MCF 10A (cell line): ENCODE measurements around the gene MED23. TPM values are rescaled to one million over a fixed set of nuclear protein-coding genes. Genes with fewer than 3 reads are reported as not detected.

Source experiments
- BruUV-seq: library from RNA; stranded (reverse); fragments of 400-500 nt; replicated peaks from 2 replicates; lab custom pipeline; 2021; lab: Mats Ljungman, UMichigan
- CTCF ChIA-PET: fragments of 300-600 bp; sonication (Branson Sonifier 250); formaldehyde crosslinking; extraction: SDS; loops from one replicate; lab custom pipeline; 2021; ENCODE audit warnings: antibody characterized with exemption, inconsistent platforms; lab: Yijun Ruan, JAX
- POLR2A ChIA-PET: fragments of 300-600, 350-650 bp; sonication (Branson Sonifier 250); formaldehyde crosslinking; extraction: SDS; loops from one replicate; lab custom pipeline; 2020; ENCODE audit warnings: antibody characterized with exemption, inconsistent platforms; lab: Yijun Ruan, JAX
- DNase-seq: peaks from one replicate; pipeline ENCODE4 v3.0.0-alpha.2; 2018; ENCODE audit not compliant: unreplicated experiment
- H3K27ac Mint-ChIP-seq: one replicate; pipeline ENCODE4 v1.8.0; 2022; ENCODE audit warnings: mild to moderate bottlenecking, low read depth, mixed read lengths; ENCODE audit not compliant: unreplicated experiment
- H3K27me3 Mint-ChIP-seq: one replicate; pipeline ENCODE4 v1.8.0; 2022; ENCODE audit warnings: mixed read lengths; ENCODE audit not compliant: insufficient read depth, unreplicated experiment
- H3K36me3 Mint-ChIP-seq: one replicate; pipeline ENCODE4 v1.8.0; 2022; ENCODE audit warnings: mild to moderate bottlenecking, moderate library complexity, mixed read lengths; ENCODE audit not compliant: insufficient read depth, unreplicated experiment
- H3K4me1 Mint-ChIP-seq: one replicate; pipeline ENCODE4 v1.8.0; 2022; ENCODE audit warnings: mixed read lengths; ENCODE audit not compliant: insufficient read depth, unreplicated experiment
- H3K4me3 Mint-ChIP-seq: one replicate; pipeline ENCODE4 v1.8.0; 2022; ENCODE audit warnings: mild to moderate bottlenecking, moderate library complexity, mixed read lengths; ENCODE audit not compliant: unreplicated experiment
- H3K9me3 Mint-ChIP-seq: one replicate; pipeline ENCODE4 v1.8.0; 2022; ENCODE audit warnings: mixed read lengths; ENCODE audit not compliant: unreplicated experiment
- CTCF ChIP-seq: fragments of 200-600 bp; IDR thresholded peaks from one replicate; pipeline ENCODE4 v1.8.0; 2022; ENCODE audit warnings: antibody characterized with exemption, mild to moderate bottlenecking; ENCODE audit not compliant: unreplicated experiment
- intact Hi-C: fragments of 100-400 bp; cut with micrococcal nuclease; formaldehyde crosslinking; loops from 2 replicates; pipeline ENCODE4 v1.14.1; 2022
- total RNA-seq: library from RNA; stranded (reverse); gene quantifications from 2 replicates; pipeline ENCODE4 v1.2.3, GENCODE V29; 2022

The MED23 gene
- total RNA-seq, 1 experiment from 2014 or later = 20.6 TPM

GRCh38 chr6:131551902-131552301 is 76.1 kb downstream of the MED23 start:
- no peak for TF ChIP-seq CTCF
- H3K4me1 Mint-ChIP-seq = no peaks in the 10 kb centered on the region
- no peaks in the 10 kb centered on the region for H3K36me3 Mint-ChIP-seq
- no peak overlapping the region for H3K4me3 Mint-ChIP-seq
- CTCF ChIA-PET = interaction anchor here (1.1 to 1.5 kb wide), 2 partner anchors 10 to 435 kb away, joined by 3 read pairs; no protein-coding TSS in a partner anchor
- H3K9me3 Mint-ChIP-seq = no peaks in the 10 kb centered on the region
- BruUV-seq = no TSS peak
- H3K27ac Mint-ChIP-seq = no peak overlapping the region
- intact Hi-C loops = no loop called here
- POLR2A ChIA-PET = no interaction called here
- H3K27me3 Mint-ChIP-seq = no peaks in the 10 kb centered on the region
- no peak for DNase-seq

DNA sequence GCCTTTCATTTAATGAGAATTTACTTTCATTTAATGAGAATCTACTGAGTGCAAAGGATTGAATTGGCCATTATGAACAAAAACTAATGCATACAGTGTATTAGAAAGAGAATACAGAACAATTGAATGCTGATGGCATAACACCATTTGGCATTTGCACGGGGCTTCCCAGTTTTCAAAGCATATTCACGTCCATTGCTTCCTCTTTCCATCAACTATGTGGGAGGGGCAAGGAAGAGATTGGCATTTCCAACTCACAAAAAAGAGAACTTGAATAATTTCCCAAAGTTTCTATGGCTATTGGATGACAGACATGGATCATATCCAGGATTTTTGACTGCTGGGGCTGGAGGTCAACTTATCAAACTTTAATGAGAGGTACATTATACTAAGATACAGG is 78.2 kb downstream of the MED23 start:
- no peaks in the 10 kb centered on the region for H3K36me3 Mint-ChIP-seq
- intact Hi-C loops = no loop called here
- no peak overlapping the region for H3K27ac Mint-ChIP-seq

GRCh38 chr6:131548441-131548840 is 79.6 kb downstream of the MED23 start:
- no peak for DNase-seq
- ChIA-PET CTCF (interaction anchor here (1.1 to 2.5 kb wide), 3 partner anchors 15 to 28 kb away, joined by 3 to 12 read pairs (median 4); no protein-coding TSS in a partner anchor), POLR2A (interaction anchor here (1.2 kb wide), 1 partner anchor 20 kb away, joined by 3 read pairs; no protein-coding TSS in a partner anchor)
- no TSS peak for BruUV-seq
- Mint-ChIP-seq H3K4me3 (no peak overlapping the region), H3K27ac (no peak overlapping the region), H3K27me3 (no peaks in the 10 kb centered on the region), H3K36me3 (no peaks in the 10 kb centered on the region), H3K9me3 (no peaks in the 10 kb centered on the region), H3K4me1 (no peaks in the 10 kb centered on the region)
- no peak for TF ChIP-seq CTCF
- intact Hi-C loops = no loop called here

More for the DNA sequence above, 78.2 kb downstream of the MED23 start:
- DNase-seq = no peak
- ChIA-PET POLR2A (no interaction called here), CTCF (interaction anchor here (0.7 to 0.8 kb wide), 2 partner anchors 101 to 351 kb away, joined by 3 read pairs; no protein-coding TSS in a partner anchor)
- TF ChIP-seq CTCF = no peak
- no TSS peak for BruUV-seq
- Mint-ChIP-seq H3K4me1 (no peaks in the 10 kb centered on the region), H3K27me3 (no peaks in the 10 kb centered on the region), H3K4me3 (no peak overlapping the region), H3K9me3 (no peaks in the 10 kb centered on the region)

DNA sequence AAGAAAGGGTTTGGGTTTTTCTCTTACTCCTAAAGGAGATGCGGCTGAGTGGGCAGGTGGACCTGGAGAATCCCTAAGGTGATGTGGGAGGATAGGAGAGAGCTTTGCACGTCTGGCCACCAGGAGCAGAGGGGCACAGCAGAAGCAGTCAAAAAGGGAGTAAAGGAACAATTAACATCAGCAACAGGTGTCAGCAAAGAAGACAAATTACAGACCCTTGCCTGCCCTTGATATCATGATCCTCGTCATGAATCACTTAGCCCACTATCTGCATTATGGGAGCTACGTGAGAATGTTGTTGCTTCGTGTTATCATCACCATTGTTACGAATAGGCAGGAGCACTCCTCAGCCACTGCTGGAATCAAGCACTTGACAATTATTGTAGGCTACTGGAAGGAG is 80.6 kb downstream of the MED23 start:
- TF ChIP-seq CTCF = no peak
- Mint-ChIP-seq H3K36me3 (no peaks in the 10 kb centered on the region), H3K4me1 (no peaks in the 10 kb centered on the region), H3K27me3 (no peaks in the 10 kb centered on the region), H3K4me3 (no peak overlapping the region), H3K27ac (no peak overlapping the region), H3K9me3 (no peaks in the 10 kb centered on the region)
- no peak for DNase-seq
- ChIA-PET POLR2A (interaction anchor here (1.2 kb wide), 1 partner anchor 21 kb away, joined by 3 read pairs; no protein-coding TSS in a partner anchor), CTCF (interaction anchor here (1.2 to 2.5 kb wide), 3 partner anchors 14 to 849 kb away, joined by 3 to 12 read pairs (median 4); no protein-coding TSS in a partner anchor)
- intact Hi-C loops = no loop called here
- no TSS peak for BruUV-seq
